NCI-H2081 treated with DMSO at 0.1 percent for 48 hours (cell line): ENCODE measurements around the gene ACTN4.

Experiments
- DNase-seq: peaks from one replicate; lab custom pipeline; 2025; lab: John Stamatoyannopoulos, UW

ACTN4 gene

GRCh38 chr19:38725469-38726283 is 78.2 kb downstream of the ACTN4 start:
- DNase-seq = no peak

DNA sequence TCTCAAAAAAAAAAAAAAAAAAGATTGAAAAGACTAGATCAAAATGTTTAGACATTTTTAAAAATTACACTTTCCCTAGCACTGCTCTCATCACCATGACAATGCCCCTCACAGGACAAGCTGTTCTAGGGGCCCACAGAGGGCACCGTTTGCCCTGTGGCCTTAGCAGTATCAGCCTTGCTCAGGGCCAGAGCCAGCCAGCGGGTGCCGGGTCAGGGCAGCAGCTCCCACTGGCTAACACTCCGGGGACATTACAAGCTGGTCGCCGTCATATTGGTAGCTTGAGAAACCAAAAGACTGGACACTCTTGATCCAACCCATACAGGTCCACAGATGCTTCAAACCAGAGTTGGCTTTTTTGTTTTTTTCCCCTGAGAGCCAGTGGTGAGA is 78.8 kb downstream of the ACTN4 start:
- DNase-seq = no peak

DNA sequence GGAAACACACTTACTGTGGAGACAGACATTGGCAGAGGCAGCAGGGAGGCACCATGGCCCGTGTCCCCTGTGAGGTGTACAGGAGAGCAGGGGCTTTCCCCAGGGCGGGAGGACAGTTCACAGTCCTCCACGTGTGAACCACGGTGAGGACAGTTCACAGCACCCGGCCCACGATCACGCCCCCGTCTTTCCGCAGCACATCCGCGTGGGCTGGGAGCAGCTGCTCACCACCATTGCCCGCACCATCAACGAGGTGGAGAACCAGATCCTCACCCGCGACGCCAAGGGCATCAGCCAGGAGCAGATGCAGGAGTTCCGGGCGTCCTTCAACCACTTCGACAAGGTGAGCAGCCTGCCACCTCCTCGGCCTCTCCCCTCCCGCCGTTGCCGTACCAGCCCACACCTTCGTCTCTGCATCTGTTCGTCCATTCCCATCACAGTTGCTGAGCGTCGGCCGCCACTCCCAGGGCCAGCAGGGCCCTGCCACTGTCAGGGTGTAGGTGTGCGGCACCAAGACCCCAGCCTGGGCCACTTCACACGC is 79.4 kb downstream of the ACTN4 start:
- no peak for DNase-seq

DNA sequence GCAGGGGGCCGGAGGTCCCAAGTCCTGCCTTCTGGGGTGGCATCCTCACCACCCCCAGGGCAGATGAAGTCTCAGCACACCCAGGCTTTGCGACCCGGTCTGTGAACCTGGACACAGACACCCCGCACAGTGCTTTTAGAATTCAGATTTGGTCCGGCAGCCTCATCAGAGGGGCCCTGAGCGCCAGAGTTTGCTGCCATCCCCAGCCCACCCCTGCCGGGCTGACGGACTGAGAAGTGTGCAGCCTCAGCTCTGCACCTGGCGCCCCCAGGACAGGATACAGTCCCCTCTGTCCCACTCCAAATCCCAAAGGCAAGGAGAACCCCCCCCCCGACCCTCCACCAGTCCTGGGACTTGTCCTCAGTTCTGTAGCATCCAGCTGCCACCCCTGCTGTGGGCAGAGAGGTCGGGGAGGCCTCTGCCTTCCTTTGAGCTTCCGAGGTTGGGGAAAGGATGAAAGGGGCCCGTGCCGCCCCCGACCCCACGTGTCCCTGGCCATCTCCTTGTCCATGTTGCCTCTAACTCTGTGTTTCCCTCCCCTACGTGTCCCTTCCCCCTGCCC is 79.9 kb downstream of the ACTN4 start:
- DNase-seq = no peak

DNA sequence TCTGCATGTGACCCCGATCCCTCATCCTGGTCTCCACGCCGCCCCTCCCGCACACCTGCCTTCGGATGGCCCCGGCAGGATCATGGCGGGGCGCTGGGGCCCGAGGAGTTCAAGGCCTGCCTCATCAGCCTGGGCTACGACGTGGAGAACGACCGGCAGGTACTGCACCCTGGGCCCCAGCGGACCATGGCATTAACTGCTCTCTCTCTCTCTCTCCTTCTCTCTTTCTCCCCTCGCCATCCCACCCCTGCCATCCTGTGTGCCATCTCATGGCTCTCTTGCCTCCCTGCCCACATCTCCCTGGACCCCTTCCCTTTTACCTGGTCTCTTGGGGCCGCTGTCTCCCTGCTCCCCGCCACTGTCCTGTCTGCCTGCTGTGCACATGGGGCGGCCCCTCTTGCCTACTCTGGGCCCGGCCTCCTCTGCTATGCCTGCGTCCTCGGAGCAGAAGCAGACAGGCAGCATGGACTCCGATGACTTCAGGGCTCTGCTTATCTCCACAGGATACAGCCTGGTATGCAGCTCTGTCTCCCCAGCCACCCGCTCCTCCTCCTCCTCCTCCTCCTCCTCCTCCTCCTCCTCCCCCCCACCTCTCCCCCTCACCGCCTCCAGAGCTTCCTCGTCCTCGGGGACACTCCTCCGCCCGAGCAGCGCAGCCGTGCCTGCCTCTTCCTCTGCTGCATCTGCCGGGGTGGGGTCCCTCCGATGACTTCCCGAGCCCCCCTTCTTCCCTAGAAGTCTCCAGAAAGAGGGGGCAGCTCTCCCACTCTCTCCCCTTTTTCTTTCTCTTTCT is 80.6 kb downstream of the ACTN4 start:
- no peak for DNase-seq

DNA sequence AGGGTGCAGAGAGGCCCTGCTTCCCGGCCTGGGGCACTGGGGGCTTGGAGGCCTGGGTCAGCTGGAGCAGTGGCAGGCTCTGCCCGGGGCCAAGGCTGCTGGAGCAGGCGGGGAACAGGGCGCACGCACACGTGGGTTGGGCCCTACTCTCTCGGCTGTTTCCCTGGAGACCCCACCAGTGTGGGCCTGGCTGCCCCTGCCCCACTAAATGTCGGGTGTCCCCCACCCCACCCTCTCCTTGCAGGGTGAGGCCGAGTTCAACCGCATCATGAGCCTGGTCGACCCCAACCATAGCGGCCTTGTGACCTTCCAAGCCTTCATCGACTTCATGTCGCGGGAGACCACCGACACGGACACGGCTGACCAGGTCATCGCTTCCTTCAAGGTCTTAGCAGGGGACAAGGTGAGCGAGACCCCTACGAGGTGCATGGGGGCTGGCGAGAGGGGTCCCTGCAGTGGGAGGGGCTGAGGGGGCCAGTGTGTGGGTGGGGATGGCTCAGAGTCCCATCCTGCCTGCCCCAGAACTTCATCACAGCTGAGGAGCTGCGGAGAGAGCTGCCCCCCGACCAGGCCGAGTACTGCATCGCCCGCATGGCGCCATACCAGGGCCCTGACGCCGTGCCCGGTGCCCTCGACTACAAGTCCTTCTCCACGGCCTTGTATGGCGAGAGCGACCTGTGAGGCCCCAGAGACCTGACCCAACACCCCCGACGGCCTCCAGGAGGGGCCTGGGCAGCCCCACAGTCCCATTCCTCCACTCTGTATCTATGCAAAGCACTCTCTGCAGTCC is 81.5 kb downstream of the ACTN4 start:
- DNase-seq = no peak

GRCh38 chr19:38729653-38730469 is 82.4 kb downstream of the ACTN4 start:
- no peak for DNase-seq

- DNase-seq = no peak
Measured at GRCh38 chr19:38730470-38730730, 83.0 kb downstream of the ACTN4 start.

- no peak for DNase-seq
Measured at GRCh38 chr19:38730731-38731589, 83.5 kb downstream of the ACTN4 start.

- no peak for DNase-seq
Measured at GRCh38 chr19:38731654-38732301, 84.3 kb downstream of the ACTN4 start.

DNA sequence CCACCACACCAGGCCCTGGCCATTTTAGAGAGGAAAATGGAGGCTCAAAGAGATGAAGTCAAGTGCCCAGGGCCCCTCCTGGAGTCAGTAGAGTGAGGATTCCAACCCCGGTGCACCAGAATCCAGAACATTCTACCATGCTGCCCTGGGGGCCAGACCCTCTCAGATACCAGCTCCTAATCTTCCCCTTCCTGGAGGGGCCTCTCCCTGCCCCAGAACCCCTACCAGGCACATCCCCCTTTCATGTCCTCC is 85.7 kb downstream of the ACTN4 start:
- no peak for DNase-seq

DNA sequence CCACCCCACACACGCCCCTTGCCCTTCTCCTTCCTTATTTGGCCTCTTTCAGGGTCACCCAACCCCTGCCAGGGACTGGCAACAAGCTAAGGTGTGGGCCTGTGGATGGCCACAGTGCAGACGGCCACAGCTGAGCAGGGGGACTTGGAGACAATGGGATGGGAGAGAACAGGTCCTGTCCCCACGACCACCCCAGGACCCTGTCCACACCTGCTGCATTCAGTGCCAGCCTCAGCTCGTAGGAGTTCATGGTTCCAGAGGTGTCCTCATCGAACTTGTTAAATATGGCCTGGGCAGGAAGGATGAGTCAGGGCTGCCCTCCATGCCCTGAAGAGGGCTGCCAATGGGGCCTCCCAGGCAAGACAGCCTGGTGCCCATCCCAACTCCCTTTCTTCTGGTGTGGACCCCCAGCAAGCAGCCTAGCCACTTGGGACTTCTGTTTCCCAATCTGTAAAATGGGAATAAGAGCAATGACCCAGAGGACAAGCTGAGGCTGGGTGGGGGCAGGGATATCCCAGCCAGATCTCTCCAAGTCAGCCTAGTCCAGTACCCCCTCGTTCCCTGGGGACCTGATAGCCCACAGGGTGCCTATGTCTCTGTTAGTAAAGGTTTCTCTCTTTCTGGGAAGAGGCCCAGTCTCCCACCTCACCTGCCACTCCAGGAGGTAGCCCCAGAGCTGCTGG is 86.2 kb downstream of the ACTN4 start:
- no peak for DNase-seq

DNA sequence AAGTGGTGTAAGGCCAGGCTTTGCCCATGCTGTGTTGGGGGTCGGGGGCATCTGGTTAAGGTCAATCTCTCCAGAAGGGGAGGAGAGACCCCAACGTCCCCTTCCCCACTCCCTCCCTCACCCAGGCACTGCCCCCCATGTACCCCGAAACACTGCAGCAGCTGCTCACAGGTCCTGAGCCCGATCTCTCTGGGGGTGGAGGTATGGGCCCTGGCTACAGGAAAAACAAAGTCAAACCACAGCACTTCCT is 86.7 kb downstream of the ACTN4 start:
- DNase-seq = no peak

- no peak for DNase-seq
Measured at GRCh38 chr19:38734426-38735256, 87.2 kb downstream of the ACTN4 start.

GRCh38 chr19:38735257-38735686 is 87.8 kb downstream of the ACTN4 start:
- DNase-seq = no peak

GRCh38 chr19:38736036-38736412 is 88.6 kb downstream of the ACTN4 start:
- no peak for DNase-seq

DNA sequence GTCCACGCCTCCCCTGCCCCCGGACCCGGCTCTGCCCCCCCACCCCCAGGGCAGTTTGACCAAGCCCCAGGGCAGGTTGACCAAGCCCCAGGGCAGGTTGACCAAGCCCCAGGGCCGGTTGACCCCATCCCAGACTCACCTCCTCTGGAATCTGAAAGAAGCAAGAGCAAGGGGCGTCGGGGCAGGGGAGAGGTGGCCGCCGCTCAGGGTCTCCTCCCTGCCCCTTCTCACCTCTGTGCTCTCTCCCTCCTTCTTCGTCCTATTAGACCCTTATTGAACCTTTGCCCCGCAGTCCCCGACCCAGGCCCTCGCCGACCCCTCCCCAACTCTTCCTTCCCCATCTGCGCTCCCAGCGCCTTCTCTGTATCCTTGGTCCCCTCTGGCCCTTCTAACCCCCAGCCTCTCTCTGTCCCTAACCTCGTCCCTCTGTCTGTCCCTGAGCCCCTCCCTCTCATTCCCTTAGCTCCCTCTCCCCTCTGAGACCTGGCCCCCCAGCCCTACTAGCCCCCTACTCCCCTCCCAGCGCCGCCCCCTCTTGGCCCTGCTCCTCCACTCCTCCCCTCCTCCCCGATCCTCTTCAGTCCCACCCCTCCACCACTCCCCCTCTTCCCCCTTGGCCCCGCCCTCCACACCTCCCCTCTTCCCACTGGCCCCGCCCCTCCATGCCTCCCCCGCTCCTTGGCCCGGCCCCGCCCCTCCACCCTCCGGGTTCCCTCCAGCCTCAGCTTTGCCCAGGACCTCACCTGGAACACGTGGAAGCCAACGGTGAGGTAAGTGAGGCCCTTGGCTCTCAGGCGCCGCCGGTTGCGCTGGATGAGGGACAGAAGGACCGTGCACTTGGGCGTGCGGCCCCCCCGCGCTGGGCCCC is 89.2 kb downstream of the ACTN4 start:
- DNase-seq = no peak

DNA sequence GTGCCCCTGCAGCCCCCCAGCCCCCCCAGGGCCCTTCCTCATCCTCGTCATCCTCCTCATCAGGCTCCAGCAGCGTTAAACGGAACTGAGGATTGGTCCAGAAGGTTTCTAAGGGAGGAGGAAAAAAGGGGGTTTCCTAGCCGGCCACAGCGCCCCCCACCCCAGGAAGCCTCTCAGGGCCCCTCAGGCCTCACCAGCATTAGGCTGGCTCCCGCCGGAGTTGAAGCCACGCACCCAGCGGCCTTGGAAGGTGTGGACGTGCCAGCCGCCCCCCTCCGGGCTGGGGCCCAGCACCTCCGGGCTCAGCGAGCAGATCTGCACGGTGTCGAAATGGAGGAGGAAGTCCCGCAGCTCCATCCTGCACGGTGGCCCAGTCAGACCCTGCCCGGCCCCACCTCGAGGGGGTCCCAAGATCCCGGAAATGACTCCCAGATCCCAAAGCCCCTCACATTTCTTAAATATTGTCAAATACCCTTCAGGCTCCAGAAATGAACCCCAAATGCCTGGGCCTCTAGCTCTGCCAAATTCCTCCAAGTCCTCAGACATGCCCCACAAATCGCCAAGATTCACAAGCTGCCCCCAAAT is 89.9 kb downstream of the ACTN4 start:
- no peak for DNase-seq
